GM21447 (cell line): ENCODE measurements around the gene IRF9.

ENCODE experiments used
- ATAC-seq: cut with Tn5 transposase; IDR thresholded peaks from one replicate; pipeline ENCODE4 v1.9.1; 2021; ENCODE audit not compliant: unreplicated experiment

Gene IRF9

DNA sequence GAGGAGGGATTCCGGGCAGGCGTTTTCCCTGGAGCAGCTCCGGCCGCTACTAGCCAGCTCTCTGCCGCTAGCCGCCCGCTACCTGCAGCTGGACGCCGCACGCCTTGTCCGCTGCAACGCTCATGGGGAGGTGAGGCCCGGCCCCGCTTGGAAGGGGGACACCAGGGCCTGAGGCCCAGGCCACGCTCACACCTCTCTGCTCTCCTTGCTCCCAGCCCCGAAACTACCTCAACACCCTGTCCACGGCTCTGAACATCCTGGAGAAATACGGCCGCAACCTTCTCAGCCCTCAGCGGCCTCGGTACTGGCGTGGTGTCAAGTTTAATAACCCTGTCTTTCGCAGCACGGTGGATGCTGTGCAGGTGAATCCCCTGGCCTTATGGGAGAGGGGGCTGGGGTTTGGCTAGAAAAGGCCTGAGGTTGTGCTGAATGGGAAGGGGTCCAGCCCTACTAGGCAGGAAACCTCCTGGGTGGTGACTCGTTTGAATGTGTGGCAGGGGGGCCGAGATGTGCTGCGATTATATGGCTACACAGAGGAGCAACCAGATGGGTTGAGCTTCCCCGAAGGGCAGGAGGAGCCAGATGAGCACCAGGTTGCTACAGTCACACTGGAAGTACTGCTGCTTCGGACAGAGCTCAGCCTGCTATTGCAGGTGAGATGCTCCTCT is 13.2 kb upstream of the IRF9 start:
- ATAC-seq: no peak

DNA sequence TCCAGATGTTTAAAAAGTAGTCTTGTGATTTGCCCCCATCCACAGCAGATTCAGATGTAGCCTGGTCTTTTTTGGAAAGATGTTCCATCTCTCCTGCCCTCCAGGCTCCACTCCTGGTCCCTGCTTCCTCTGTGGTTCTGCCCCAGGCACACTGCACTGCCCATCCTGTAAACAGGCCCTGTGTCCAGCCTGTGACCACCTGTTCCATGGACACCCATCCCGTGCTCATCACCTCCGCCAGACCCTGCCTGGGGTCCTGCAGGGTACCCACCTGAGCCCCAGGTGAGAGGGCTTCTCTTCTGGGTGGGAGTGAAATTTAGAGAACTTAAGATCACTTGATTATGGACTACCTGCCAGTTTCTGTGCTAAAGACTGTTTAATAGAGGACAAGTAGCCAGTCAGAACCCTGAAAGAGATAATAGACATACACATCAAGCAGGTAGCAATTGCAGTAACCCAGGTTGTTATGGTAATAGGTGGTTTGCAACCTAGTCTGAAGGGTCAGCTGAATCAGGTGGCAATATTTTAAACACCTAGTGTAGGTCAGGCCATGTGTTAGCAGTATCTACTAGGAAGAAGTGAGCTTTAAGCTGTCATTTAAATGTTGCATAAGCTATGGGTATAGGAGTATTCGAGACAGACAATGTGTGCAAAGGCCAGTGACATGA is 11.6 kb upstream of the IRF9 start:
- ATAC-seq: no peak

DNA sequence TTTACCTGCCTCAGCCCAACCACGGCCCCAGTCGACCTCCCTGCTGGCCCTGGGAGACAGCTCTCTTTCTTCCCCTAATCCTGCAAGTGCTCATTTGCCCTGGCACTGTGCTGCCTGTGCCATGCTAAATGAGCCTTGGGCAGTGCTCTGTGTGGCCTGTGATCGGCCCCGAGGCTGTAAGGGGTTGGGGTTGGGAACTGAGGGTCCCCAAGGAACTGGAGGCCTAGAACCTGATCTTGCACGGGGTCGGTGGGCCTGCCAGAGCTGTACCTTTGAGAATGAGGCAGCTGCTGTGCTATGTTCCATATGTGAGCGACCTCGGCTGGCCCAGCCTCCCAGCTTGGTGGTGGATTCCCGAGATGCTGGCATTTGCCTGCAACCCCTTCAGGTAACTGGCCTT is 11.0 kb upstream of the IRF9 start:
- ATAC-seq: no peak

DNA sequence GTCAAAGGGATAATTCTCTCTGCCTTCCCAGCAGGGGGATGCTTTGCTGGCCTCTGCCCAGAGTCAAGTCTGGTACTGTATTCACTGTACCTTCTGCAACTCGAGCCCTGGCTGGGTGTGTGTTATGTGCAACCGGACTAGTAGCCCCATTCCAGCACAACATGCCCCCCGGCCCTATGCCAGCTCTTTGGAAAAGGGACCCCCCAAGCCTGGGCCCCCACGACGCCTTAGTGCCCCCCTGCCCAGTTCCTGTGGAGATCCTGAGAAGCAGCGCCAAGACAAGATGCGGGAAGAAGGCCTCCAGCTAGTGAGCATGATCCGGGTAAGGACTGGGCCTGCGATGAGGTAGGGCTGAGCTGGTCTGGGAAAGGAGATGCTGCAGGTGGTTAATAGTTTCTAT is 10.5 kb upstream of the IRF9 start:
- ATAC-seq: no peak

DNA sequence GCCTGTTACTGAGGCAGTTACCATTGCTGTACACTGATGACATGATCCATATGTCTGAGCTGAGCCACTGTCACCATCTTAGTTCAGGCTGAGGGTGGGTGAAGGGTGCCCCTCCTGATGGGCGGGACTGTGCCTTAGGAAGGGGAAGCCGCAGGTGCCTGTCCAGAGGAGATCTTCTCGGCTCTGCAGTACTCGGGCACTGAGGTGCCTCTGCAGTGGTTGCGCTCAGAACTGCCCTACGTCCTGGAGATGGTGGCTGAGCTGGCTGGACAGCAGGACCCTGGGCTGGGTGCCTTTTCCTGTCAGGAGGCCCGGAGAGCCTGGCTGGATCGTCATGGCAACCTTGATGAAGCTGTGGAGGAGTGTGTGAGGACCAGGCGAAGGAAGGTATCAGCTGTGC is 10.1 kb upstream of the IRF9 start:
- no peak for ATAC-seq

DNA sequence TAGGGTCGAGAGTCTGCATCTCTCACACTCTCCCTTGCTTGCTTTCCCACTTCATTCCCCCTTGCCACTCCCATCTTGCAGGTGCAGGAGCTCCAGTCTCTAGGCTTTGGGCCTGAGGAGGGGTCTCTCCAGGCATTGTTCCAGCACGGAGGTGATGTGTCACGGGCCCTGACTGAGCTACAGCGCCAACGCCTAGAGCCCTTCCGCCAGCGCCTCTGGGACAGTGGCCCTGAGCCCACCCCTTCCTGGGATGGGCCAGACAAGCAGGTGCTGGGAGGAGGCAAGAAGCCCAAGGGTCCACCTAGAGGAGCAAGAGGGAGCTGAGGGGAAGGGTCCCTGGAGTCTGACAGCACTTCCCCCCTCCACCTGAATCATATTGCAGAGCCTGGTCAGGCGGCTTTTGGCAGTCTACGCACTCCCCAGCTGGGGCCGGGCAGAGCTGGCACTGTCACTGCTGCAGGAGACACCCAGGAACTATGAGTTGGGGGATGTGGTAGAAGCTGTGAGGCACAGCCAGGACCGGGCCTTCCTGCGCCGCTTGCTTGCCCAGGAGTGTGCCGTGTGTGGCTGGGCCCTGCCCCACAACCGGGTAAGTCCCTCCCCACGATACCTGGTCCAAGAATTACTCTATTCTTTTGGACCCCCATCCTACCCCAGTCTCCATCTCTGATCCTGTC is 9.5 kb upstream of the IRF9 start:
- ATAC-seq: no peak

DNA sequence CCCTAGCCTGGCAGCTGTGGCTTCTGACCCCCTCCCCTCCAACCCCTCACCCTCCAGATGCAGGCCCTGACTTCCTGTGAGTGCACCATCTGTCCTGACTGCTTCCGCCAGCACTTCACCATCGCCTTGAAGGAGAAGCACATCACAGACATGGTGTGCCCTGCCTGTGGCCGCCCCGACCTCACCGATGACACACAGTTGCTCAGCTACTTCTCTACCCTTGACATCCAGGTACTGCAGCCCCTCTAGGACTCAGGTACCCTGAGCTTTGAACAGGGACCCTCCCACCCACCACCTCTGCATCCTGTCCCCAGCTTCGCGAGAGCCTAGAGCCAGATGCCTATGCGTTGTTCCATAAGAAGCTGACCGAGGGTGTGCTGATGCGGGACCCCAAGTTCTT is 6.0 kb upstream of the IRF9 start:
- no peak for ATAC-seq

DNA sequence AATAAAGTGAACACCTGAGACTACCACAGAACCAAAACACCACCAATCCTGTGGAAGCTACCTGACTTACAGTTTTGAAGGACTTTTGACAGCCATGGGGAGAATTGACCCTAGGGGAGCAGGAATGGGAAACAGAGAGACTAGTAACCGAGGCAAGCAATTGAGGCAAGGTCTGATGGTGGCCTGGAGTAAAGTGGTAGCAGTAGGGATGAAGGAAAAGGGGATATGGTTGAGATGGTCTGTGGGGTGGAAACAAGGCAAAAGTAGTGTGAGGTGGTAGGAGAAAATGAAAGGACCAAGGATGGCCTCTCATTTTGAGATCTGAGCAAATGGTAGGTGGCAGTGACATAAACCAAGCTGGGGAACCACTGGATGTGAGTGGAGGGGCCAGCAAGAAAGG is 4.2 kb upstream of the IRF9 start:
- ATAC-seq: no peak

DNA sequence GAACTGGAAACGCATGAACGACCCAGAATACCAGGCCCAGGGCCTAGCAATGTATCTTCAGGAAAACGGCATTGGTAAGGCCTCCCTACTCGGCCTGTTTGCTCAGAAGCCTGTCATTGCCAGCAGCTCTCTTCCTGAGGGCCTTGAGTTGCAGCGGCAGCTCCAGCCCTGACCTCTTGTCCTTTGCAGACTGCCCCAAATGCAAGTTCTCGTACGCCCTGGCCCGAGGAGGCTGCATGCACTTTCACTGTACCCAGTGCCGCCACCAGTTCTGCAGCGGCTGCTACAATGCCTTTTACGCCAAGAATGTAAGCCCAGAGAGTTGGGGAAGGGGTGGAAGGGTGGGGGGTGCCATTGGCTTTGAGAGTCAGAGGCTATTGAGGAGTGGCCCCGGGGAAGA is 3.7 kb upstream of the IRF9 start:
- no peak for ATAC-seq

DNA sequence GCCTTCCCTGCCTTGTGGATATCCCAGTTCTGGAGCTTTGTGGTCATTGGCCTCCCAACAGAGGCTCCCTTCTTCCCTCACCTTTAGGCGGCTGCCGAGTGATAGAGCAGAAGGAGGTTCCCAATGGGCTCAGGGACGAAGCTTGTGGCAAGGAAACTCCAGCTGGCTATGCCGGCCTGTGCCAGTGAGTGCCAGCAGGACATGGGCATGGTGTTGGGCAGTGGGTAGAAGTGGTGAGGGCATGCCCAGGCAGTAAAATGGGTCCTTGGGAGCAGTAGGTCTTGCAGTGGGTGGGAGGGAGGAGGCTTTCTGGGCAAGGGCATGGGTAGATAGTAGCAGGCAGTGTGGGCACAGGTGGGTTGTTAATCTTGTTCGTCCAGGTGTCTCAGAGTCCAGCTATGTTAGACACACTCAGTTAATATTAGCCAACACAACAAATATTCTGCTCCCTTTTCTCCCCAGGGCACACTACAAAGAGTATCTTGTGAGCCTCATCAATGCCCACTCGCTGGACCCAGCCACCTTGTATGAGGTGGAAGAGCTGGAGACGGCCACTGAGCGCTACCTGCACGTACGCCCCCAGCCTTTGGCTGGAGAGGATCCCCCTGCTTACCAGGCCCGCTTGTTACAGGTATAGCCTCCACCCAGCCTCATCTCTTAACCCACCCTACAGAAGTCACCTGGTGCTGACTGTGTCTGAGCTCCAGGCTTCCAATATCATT is 1.1 kb upstream of the IRF9 start:
- ATAC-seq: no peak

DNA sequence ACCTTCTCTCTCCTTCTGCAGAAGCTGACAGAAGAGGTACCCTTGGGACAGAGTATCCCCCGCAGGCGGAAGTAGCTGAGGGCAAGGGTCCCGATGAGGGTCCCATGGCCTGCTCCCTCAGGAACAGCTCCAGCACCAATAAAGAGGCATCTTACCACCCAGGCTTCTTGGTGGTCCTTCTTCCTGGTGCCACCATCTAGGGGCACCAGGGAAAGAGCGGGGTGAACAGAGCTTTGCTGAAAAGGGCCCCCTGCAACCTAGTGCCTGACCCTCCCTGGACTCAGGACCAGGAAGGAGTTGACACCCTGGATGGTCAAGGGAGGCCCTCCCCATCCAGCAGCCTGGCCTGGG is 591 bp upstream of the IRF9 start:
- no peak for ATAC-seq

DNA sequence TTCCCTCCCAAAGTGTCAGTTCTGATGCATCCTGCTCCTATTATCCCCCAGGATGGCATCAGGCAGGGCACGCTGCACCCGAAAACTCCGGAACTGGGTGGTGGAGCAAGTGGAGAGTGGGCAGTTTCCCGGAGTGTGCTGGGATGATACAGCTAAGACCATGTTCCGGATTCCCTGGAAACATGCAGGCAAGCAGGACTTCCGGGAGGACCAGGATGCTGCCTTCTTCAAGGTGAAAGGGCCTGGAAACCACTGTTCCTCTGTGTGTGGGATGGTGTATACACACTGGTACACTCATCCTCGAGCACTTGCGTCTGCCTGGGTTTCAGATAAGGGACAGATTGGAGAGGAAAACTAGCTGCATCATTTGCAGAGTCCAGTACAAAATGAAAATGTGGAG is 1.0 kb downstream of the IRF9 start:
- ATAC-seq: no peak

DNA sequence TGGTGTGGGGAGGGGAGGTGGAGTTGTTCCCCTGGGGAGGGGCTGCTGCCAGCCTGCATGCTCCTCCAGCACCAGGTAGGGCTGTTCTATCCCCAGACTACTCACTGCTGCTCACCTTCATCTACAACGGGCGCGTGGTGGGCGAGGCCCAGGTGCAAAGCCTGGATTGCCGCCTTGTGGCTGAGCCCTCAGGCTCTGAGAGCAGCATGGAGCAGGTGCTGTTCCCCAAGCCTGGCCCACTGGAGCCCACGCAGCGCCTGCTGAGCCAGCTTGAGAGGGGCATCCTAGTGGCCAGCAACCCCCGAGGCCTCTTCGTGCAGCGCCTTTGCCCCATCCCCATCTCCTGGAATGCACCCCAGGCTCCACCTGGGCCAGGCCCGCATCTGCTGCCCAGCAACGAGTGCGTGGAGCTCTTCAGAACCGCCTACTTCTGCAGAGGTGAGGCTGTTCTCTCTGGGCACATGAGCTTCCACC is 3.5 kb downstream of the IRF9 start:
- no peak for ATAC-seq

DNA sequence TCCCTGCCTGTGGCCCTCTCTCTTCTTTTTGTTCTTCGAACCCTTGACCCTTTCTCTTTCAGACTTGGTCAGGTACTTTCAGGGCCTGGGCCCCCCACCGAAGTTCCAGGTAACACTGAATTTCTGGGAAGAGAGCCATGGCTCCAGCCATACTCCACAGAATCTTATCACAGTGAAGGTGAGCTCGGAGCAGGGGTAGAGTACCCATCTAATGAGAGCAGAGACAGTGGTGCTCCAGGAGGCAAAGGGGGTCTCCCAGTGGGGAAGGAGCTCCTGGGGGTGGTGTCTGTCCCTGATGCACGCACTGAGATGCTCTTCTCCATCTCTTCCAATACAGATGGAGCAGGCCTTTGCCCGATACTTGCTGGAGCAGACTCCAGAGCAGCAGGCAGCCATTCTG is 4.7 kb downstream of the IRF9 start:
- ATAC-seq: no peak

DNA sequence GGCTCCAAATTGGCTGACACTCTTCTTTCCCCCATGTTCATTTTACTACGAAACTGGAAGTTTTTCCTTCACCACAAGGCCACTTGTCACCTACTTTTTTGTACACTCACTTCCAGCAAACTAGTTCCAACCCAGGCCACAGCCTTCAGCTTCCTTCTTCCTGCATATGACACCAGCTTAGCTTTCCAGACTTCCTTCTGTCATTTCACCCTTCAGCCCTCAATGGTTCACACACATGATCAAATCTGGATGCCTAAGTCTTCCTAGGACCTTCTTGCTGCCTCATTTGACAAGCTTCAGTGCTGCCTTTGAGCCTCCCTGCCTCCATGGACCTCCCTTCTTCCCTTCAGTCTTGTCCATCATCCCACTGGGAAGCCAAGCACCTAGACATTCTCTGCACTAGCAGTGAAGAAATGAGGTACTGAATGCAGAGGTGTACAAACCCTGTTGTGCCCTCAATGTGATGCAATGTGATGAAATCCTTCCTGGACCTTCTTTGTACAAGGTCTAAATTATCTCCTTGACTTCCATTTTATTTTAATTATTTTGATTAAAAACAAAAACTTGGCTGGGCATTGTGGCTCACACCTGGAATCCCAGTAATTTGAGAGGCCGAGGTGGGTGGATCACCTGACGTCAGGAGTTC is 6.5 kb downstream of the IRF9 start:
- ATAC-seq: no peak

DNA sequence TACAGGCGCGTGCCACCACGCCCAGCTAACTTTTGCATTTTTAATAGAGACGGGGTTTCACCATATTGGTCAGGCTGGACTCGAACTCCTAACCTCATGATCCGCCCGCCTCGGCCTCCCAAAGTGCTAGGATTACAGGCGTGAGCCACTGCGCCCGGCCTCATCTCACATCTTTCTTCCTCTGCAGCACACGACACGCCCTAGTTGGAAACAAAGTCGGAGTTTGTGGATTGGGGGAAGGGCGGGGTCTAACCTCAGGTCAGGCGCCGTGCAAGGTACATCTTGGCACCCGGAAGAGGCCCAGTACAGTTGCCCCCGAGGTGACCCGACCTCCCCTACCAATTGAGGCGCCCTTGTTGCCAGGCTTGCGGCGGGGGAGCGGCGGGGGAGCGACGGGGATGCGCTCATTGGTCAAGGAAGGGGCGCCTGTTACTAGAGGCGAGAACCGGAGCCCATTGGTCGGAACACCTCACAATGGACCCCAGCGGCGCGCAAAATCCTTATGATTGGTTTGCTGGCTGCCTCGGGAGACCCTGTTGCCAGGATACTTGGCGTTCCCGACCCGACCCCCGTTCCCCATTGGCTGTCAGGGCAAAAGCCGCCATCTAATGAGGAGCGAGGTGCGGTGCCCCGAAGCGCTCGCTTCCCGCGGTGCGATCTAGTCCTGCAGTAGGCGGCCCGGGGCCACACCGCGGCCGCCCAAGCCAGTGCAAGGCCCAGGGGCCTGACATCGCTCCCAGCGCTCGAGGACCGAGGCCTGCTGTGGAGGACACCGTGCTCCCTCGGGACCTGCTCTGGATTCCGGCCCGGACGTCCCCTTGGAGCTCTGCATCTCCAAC is 10.6 kb downstream of the IRF9 start, which contains the start of gene REC8:
TSS of gene REC8 (plus strand) at position 659 of the 839 bp plus-strand sequence. CDS start 473 bp downstream, outside the sequence.
- peak; percentile 88 for ATAC-seq

DNA sequence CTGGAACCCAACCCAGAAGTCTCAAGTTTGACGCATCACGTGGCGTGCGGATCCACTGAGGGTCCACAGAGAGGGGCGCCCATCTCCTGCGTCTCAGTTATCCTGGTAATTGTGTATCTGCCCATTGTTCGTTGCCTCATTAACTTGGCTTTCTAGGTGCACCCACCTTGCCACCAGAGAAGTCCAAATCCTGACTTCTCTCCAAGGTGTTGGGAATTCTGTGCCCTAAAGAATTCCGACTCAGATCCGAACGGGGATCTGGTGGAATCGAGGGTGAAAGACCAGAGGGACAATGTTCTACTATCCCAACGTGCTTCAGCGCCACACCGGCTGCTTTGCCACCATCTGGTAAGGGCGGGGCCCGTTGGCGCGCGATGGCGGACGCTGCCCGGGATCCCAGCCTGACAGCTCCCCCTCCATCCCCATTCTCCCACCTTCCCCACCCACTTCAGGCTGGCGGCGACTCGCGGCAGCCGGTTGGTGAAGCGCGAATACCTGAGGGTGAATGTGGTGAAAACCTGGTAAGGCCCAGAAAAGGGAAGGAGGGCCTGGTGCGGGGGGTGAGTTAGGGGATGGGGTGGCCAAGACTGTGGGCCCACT is 11.3 kb downstream of the IRF9 start:
- no peak for ATAC-seq

DNA sequence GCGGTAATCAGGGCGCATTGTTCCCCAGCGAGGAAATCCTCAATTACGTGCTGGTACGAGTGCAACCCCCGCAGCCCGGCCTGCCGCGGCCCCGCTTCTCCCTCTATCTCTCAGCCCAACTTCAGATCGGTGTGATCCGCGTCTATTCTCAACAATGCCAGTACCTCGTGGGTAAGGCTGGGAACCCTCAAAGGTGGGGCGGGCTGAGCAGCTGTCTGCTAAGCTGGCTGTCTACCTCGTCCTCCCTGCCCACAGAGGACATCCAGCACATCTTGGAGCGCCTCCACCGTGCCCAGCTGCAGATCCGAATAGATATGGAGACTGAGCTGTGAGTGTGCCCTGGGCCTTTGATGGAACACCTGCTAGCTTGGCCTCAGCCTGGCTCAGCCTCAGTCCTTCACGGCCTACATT is 11.8 kb downstream of the IRF9 start:
- ATAC-seq: no peak

DNA sequence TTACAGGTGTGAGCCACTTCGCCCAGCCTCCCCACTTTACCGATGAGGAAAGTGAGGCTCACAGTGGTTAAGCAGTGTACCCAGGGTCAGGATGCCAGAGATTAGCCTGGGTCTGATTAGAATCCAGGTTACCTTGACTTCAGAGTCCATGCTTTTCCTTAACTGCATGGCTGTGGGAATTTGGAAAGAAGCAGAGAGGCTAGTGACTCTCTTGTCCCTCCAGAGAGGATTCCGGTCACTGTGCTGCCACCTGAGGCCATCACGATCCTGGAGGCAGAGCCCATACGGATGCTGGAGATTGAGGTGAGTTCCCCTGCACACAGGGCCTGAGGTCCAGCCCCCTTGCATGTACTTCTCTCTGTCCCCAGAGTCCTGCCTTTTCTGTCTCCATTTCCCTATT is 15.5 kb downstream of the IRF9 start:
- ATAC-seq: no peak
